SIG-M5 treated with dmso at 0.1 percent for 504 hours (cell line): Measurements from ENCODE around the gene H2AZ2.
"Not testable (repeated sequence)": the region's sequence is repeated elsewhere in the genome, so short reads cannot be mapped to it uniquely, and the experiment has no call there.

Source experiments
- DNase-seq: peaks from one replicate; lab custom pipeline; 2025; ENCODE audit not compliant: unreplicated experiment; lab: John Stamatoyannopoulos, UW

The H2AZ2 gene

GRCh38 chr7:44871918-44872317 is 24.0 kb upstream of the H2AZ2 start:
- not testable (repeated sequence) for DNase-seq

GRCh38 chr7:44870780-44871179 is 22.9 kb upstream of the H2AZ2 start:
- DNase-seq, result not testable (repeated sequence)

- not testable (repeated sequence) for DNase-seq
Measured at GRCh38 chr7:44870336-44870735, 22.4 kb upstream of the H2AZ2 start.

- peak; percentile 32 for DNase-seq
Measured at GRCh38 chr7:44867073-44867995, 19.4 kb upstream of the H2AZ2 start.

- not testable (repeated sequence) for DNase-seq
Measured at GRCh38 chr7:44861949-44862348, 14.1 kb upstream of the H2AZ2 start.

- DNase-seq, result no peak
Measured at GRCh38 chr7:44858161-44858560, 10.3 kb upstream of the H2AZ2 start.

GRCh38 chr7:44854644-44855364 is 6.9 kb upstream of the H2AZ2 start:
- DNase-seq, result no peak

GRCh38 chr7:44853391-44853790 is 5.5 kb upstream of the H2AZ2 start:
- no peak for DNase-seq

- peak; percentile 7 for DNase-seq
Measured at GRCh38 chr7:44852590-44852989, 4.7 kb upstream of the H2AZ2 start.

GRCh38 chr7:44849885-44850544 is 2.1 kb upstream of the H2AZ2 start:
- peak; percentile 21 for DNase-seq

- no peak for DNase-seq
Measured at GRCh38 chr7:44849259-44849884, 1.5 kb upstream of the H2AZ2 start.

GRCh38 chr7:44847509-44847919 is 373 bp downstream of the H2AZ2 start:
- peak; percentile 93 for DNase-seq

- no peak for DNase-seq
Measured at GRCh38 chr7:44846816-44847508, 925 bp downstream of the H2AZ2 start.

- not testable (repeated sequence) for DNase-seq
Measured at GRCh38 chr7:44846390-44846789, 1.5 kb downstream of the H2AZ2 start.

- peak; percentile 41 for DNase-seq
Measured at GRCh38 chr7:44845451-44845850, 2.4 kb downstream of the H2AZ2 start.

- DNase-seq, result not testable (repeated sequence)
Measured at GRCh38 chr7:44843440-44843839, 4.4 kb downstream of the H2AZ2 start.

- not testable (repeated sequence) for DNase-seq
Measured at GRCh38 chr7:44842675-44843074, 5.2 kb downstream of the H2AZ2 start.

GRCh38 chr7:44838751-44839150 is 9.1 kb downstream of the H2AZ2 start:
- no peak for DNase-seq

- no peak for DNase-seq
Measured at GRCh38 chr7:44827567-44827966, 20.3 kb downstream of the H2AZ2 start.

- DNase-seq, result no peak
Measured at GRCh38 chr7:44824894-44825526, 22.9 kb downstream of the H2AZ2 start.
